ENCODE measurements around the gene DCTN3. TPM values are rescaled to one million over a fixed set of nuclear protein-coding genes. Genes with fewer than 3 reads are reported as not detected.
A peak's percentile ranks its signal among the peaks of the same experiment; 100 is the strongest.

The DCTN3 gene
- total and polyA plus RNA-seq, 2 donors (not counting 3 experiments of a cell fraction or from before 2014, with no cell fraction given) = 91.0 to 170 TPM

DNA sequence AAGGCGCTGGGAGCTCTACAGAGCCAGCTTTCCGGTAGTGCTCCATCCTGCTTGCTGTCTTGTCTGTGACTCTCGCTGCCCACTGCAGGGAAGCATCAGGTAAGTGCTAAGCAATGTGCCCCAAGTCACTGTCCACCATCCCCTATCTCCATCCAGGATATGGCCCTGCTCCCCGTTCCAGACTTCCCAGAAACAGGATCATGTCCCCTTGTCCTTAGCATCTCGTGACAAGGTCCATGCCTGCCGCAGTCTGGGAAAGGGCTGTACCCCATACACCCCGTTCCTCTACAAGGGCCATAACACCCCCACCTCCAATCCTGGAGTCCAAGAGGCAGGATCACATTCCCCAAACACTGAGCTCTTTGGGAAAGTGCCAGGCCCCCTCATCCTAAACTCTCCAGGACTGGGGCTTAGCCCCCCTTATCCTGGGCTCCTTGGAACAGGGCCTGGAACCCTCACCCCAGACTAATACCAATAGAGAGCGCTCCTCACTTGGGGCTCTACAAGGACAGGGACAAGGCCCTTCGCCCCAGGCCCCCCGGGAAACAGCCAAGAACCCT lies 9.0 kb downstream of the DCTN3 start:
- peaks cover 13% of the 10 kb centered on the region for H3K4me1 ChIP-seq (ENCODE audit: control insufficient read depth, extremely low read depth, insufficient read depth, low read length)
- BruUV-seq (replicated peaks) = TSS peak; percentile 47
- POLR2A ChIA-PET = interaction anchor here (1.5 kb wide), 1 partner anchor 24 kb away, joined by 3 read pairs; no protein-coding TSS in a partner anchor

More for the DNA sequence above, 9.0 kb downstream of the DCTN3 start:
- TF ChIP-seq, protein P1, sequence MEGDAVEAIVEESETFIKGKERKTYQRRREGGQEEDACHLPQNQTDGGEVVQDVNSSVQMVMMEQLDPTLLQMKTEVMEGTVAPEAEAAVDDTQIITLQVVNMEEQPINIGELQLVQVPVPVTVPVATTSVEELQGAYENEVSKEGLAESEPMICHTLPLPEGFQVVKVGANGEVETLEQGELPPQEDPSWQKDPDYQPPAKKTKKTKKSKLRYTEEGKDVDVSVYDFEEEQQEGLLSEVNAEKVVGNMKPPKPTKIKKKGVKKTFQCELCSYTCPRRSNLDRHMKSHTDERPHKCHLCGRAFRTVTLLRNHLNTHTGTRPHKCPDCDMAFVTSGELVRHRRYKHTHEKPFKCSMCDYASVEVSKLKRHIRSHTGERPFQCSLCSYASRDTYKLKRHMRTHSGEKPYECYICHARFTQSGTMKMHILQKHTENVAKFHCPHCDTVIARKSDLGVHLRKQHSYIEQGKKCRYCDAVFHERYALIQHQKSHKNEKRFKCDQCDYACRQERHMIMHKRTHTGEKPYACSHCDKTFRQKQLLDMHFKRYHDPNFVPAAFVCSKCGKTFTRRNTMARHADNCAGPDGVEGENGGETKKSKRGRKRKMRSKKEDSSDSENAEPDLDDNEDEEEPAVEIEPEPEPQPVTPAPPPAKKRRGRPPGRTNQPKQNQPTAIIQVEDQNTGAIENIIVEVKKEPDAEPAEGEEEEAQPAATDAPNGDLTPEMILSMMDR (IDR thresholded peaks at IDR 0.05; ENCODE audit: extremely low read depth in 1 of 2, insufficient read depth in 1 of 2, low read depth in 1 of 2, low read length in 2 of 2) = no peak
- TF ChIP-seq JUN (IDR thresholded peaks at IDR 0.05; ENCODE audit: borderline replicate concordance, insufficient read depth, insufficient read length, low read depth) (no peak), POLR2AphosphoS5 (IDR thresholded peaks at IDR 0.05; ENCODE audit: insufficient read depth, low read depth, low read length) (no peak), GATA2 (IDR thresholded peaks at IDR 0.05; ENCODE audit: insufficient read depth, insufficient read length, low read depth, low read length) (no peak), FOS (IDR thresholded peaks at IDR 0.05; ENCODE audit: borderline replicate concordance, insufficient read depth, low read length) (no peak), EZH2 (IDR thresholded peaks at IDR 0.05; ENCODE audit: borderline replicate concordance, low read depth, low read length, severe bottlenecking) (no peak)
- TF ChIP-seq, protein P2, sequence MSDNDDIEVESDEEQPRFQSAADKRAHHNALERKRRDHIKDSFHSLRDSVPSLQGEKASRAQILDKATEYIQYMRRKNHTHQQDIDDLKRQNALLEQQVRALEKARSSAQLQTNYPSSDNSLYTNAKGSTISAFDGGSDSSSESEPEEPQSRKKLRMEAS (IDR thresholded peaks at IDR 0.05; ENCODE audit: insufficient read depth, insufficient read length) = no peak
- Histone ChIP-seq H3K4me2 (ENCODE audit: insufficient read depth, low read length) (peak overlapping the region; percentile 71), H3K9me1 (replicated peaks; ENCODE audit: control insufficient read depth, extremely low read depth, insufficient read depth, low read length) (no peaks in the 10 kb centered on the region), H3K36me3 (ENCODE audit: control insufficient read depth in 2 of 2, extremely low read depth in 1 of 2, insufficient read depth in 2 of 2, low read length in 2 of 2) (peaks cover 0 to 5% of the 10 kb centered on the region in 2 experiments), H3K79me2 (ENCODE audit: control insufficient read depth, insufficient read depth, low read length) (peaks cover 2% of the 10 kb centered on the region), H2AFZ (ENCODE audit: low read depth, low read length) (peak overlapping the region; percentile 96), H4K20me1 (replicated peaks; ENCODE audit: control insufficient read depth, extremely low read depth, insufficient read depth, low read length) (no peaks in the 10 kb centered on the region), H3K9ac (replicated peaks; ENCODE audit: extremely low read depth, insufficient read depth, low read length) (peak overlapping the region; percentile 93), H3K27me3 (ENCODE audit: control insufficient read depth in 2 of 2, insufficient read depth in 2 of 2, low read length in 2 of 2) (no peaks in the 10 kb centered on the region), H3K4me3 (replicated peaks in 1 of 3; ENCODE audit: insufficient read depth in 1 of 3, low read depth in 1 of 3, low read length in 3 of 3) (peak overlapping the region; percentile 41 to 79 (median 77)), H3K9me3 (replicated peaks; ENCODE audit: control insufficient read depth, insufficient read depth, low read length) (no peaks in the 10 kb centered on the region), H3K27ac (ENCODE audit: insufficient read depth, low read depth, low read length) (peak overlapping the region; percentile 72)
- DNase-seq (ENCODE audit: low read depth, low spot score) (no peak), FAIRE-seq (no peak)
- dilution Hi-C loops (cut with MboI; ENCODE audit: extremely low pct_ligation_motif_present, low sequenced_read_pairs) = no loop called here
- CTCF ChIA-PET = interaction anchor here (1.2 to 2.0 kb wide), 2 partner anchors 9 to 22 kb away, joined by 3 to 8 read pairs; partner anchors contain the start of gene DCTN3
- intact Hi-C loops (cut with micrococcal nuclease) = loop anchor here (5.0 kb wide), 1 partner anchor 154 kb away; the partner anchor contains the start of genes DNAI1 and FAM219A
